HepG2 (cell line): Measurements from ENCODE around the gene SHISA7. TPM values are rescaled to one million over a fixed set of nuclear protein-coding genes. Genes with fewer than 3 reads are reported as not detected.

Source experiments
- FOXJ3 ChIP-seq: sonication (generic); formaldehyde crosslinking; IDR thresholded peaks from 2 replicates; pipeline ENCODE4 v1.4.0; 2020; ENCODE audit warnings: missing genetic modification reagents, mild to moderate bottlenecking, borderline replicate concordance
- HMG20B ChIP-seq: conservative IDR thresholded peaks from 2 replicates; pipeline ENCODE4 v1.6.1; 2016; ENCODE audit warnings: missing genetic modification reagents, missing compliant biosample characterization
- KLF6 ChIP-seq: IDR thresholded peaks from 2 replicates; pipeline ENCODE4 v1.8.0; 2016; ENCODE audit warnings: missing biosample characterization, missing genetic modification reagents
- MYPOP ChIP-seq: sonication (generic); formaldehyde crosslinking; IDR thresholded peaks from 2 replicates; pipeline ENCODE4 v1.8.1; 2023; ENCODE audit warnings: mild to moderate bottlenecking, moderate library complexity, missing genetic modification reagents
- NFIB ChIP-seq: sonication (generic); formaldehyde crosslinking; IDR thresholded peaks from 2 replicates; pipeline ENCODE4 v1.9.0; 2021; ENCODE audit warnings: missing genetic modification reagents, mild to moderate bottlenecking, borderline replicate concordance
- PCBP2 ChIP-seq: fragments of 200-400 bp; formaldehyde crosslinking; optimal IDR thresholded peaks from 2 replicates; pipeline ENCODE3; 2018; ENCODE audit warnings: low read length, low read depth; ENCODE audit not compliant: poor library complexity, severe bottlenecking
- PHF8 ChIP-seq: sonication (generic); formaldehyde crosslinking; IDR thresholded peaks from 2 replicates; pipeline ENCODE4 v1.5.0; 2020; ENCODE audit warnings: missing genetic modification reagents
- PLSCR1 ChIP-seq: sonication (generic); formaldehyde crosslinking; IDR thresholded peaks from 2 replicates; pipeline ENCODE4 v1.5.0; 2020; ENCODE audit warnings: missing genetic modification reagents, mild to moderate bottlenecking, borderline replicate concordance
- RBAK ChIP-seq: sonication (generic); formaldehyde crosslinking; IDR thresholded peaks from 2 replicates; pipeline ENCODE4 v1.5.1; 2020; ENCODE audit warnings: mild to moderate bottlenecking, missing genetic modification reagents
- RELA ChIP-seq: sonication (generic); formaldehyde crosslinking; IDR thresholded peaks from 2 replicates; pipeline ENCODE4 v1.4.0; 2020; ENCODE audit warnings: missing genetic modification reagents
- RFXAP ChIP-seq: sonication (generic); formaldehyde crosslinking; IDR thresholded peaks from 2 replicates; pipeline ENCODE4 v1.4.0; 2020; ENCODE audit warnings: missing genetic modification reagents, borderline replicate concordance
- SRSF9 ChIP-seq: fragments of 200-400 bp; formaldehyde crosslinking; IDR thresholded peaks from 2 replicates; pipeline ENCODE4 v1.6.1; 2018; ENCODE audit warnings: borderline replicate concordance, mild to moderate bottlenecking, low read depth, low read length; ENCODE audit not compliant: insufficient read depth, poor library complexity, severe bottlenecking
- TCF7 ChIP-seq: sonication (generic); IDR thresholded peaks from 2 replicates; pipeline ENCODE4 v1.6.1; 2016; ENCODE audit warnings: antibody characterized with exemption, low read depth
- ZNF563 ChIP-seq: sonication (generic); formaldehyde crosslinking; IDR thresholded peaks from 2 replicates; pipeline ENCODE4 v1.8.0; 2022; ENCODE audit warnings: mild to moderate bottlenecking, moderate library complexity, missing genetic modification reagents
- ZNF841 ChIP-seq: sonication (generic); formaldehyde crosslinking; IDR thresholded peaks from 2 replicates; pipeline ENCODE4 v1.8.1; 2023; ENCODE audit warnings: missing genetic modification reagents, borderline replicate concordance
- ZNF850 ChIP-seq: sonication (generic); formaldehyde crosslinking; conservative IDR thresholded peaks from 2 replicates; pipeline ENCODE4 v1.9.0; 2021; ENCODE audit warnings: mild to moderate bottlenecking, missing genetic modification reagents
- polyA plus RNA-seq, 8 experiments: library from polyadenylated mRNA; depleted of rRNA in 3 of 8; stranded (reverse) in 7 of 8; unstranded in 1 of 8; fragments of >200 nt; fragmentation: Illumina TruSeq in 4 of 8; extraction: Trizol in 4 of 8; gene quantifications; 2 replicates each; pipeline versions ENCODE4 v1.2.1 to v1.2.3, GENCODE V29; 2011 to 2016; ENCODE audit warnings: low read depth in 4 of 8, missing spikeins in 1 of 8, mixed read lengths in 1 of 8; ENCODE audit not compliant: insufficient read depth in 1 of 8
- total RNA-seq, 5 experiments: library from RNA; depleted of rRNA; stranded (reverse); fragments of >200 nt; fragmentation: Illumina TruSeq; extraction: Trizol; gene quantifications; 2 replicates each; pipeline ENCODE4 v1.2.3, GENCODE V29; 2016; ENCODE audit warnings: low read depth in 1 of 5
- TF ChIP-seq, protein P1 (sequence below): sonication (generic); formaldehyde crosslinking; IDR thresholded peaks from 2 replicates; pipeline ENCODE4 v1.4.0; 2020; ENCODE audit warnings: low read depth, missing genetic modification reagents
- TF ChIP-seq, protein P2 (sequence below): sonication (generic); formaldehyde crosslinking; IDR thresholded peaks from 2 replicates; pipeline ENCODE4 v1.4.0; 2020; ENCODE audit warnings: missing genetic modification reagents

Gene SHISA7
- total and polyA plus RNA-seq, 2 of the 13 experiments (the other 11 are each of a cell fraction or from before 2014, with no cell fraction given): not detected

DNA sequence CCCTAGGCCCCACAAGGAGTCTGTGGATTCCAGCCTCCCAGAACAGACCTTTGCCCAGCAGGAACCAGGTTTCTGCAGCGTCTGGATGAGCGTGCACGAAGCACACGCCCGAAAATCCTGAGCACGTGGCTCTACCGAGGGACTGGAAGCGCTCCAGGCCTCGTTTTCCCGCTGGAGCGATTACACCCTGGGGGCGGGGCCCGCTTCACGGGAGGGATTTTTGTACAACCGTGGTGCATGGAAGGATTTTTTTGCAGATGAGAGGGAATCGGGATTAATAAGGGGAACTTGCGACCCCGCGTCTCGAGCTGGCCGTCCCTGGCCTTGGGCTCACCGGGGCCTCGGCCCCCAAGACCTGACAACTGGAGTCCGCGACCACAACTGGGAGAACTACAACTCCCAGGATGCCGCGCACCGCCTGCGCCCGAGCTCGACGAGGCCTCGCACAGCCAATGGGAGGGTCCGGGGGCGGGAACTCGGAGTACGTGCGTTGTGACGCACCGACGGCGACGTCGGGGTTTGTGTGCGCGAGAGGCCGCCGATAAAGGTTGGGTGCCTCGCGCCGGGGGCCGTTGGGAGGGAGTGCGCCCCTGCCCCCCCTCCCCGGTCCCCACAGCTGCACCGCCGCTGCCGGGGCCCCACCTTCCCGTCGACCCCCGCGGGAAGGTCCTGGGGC is 33.1 kb upstream of the SHISA7 start, which contains the start of gene ZNF628 (continued):
- TF ChIP-seq, protein P1, sequence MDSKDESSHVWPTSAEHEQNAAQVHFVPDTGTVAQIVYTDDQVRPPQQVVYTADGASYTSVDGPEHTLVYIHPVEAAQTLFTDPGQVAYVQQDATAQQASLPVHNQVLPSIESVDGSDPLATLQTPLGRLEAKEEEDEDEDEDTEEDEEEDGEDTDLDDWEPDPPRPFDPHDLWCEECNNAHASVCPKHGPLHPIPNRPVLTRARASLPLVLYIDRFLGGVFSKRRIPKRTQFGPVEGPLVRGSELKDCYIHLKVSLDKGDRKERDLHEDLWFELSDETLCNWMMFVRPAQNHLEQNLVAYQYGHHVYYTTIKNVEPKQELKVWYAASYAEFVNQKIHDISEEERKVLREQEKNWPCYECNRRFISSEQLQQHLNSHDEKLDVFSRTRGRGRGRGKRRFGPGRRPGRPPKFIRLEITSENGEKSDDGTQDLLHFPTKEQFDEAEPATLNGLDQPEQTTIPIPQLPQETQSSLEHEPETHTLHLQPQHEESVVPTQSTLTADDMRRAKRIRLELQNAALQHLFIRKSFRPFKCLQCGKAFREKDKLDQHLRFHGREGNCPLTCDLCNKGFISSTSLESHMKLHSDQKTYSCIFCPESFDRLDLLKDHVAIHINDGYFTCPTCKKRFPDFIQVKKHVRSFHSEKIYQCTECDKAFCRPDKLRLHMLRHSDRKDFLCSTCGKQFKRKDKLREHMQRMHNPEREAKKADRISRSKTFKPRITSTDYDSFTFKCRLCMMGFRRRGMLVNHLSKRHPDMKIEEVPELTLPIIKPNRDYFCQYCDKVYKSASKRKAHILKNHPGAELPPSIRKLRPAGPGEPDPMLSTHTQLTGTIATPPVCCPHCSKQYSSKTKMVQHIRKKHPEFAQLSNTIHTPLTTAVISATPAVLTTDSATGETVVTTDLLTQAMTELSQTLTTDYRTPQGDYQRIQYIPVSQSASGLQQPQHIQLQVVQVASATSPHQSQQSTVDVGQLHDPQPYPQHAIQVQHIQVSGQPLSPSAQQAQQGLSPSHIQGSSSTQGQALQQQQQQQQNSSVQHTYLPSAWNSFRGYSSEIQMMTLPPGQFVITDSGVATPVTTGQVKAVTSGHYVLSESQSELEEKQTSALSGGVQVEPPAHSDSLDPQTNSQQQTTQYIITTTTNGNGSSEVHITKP (CRISPR knock-in tag): no peak
- TF ChIP-seq PCBP2: no peak
- TF ChIP-seq ZNF850 (CRISPR knock-in tag): no peak
- TF ChIP-seq HMG20B: peak; percentile 15; the same call in 1 of the 2 replicates
- no peak for TF ChIP-seq TCF7
- peak; percentile 70; the same call in 1 of the 2 replicates for TF ChIP-seq MYPOP
- TF ChIP-seq RFXAP (CRISPR knock-in tag): peak; percentile 77
- no peak for TF ChIP-seq ZNF841
- TF ChIP-seq PLSCR1 (CRISPR knock-in tag): no peak
- peak; percentile 81 for TF ChIP-seq PHF8 (CRISPR knock-in tag)
- TF ChIP-seq KLF6 (CRISPR knock-in tag): peak; percentile 83; the same call in 1 of the 2 replicates
- no peak for TF ChIP-seq SRSF9
- no peak for TF ChIP-seq NFIB (CRISPR knock-in tag)
- TF ChIP-seq FOXJ3: 0 out of 2 replicates have a peak, but pooled peaks have one; percentile 28
- TF ChIP-seq, protein P2, sequence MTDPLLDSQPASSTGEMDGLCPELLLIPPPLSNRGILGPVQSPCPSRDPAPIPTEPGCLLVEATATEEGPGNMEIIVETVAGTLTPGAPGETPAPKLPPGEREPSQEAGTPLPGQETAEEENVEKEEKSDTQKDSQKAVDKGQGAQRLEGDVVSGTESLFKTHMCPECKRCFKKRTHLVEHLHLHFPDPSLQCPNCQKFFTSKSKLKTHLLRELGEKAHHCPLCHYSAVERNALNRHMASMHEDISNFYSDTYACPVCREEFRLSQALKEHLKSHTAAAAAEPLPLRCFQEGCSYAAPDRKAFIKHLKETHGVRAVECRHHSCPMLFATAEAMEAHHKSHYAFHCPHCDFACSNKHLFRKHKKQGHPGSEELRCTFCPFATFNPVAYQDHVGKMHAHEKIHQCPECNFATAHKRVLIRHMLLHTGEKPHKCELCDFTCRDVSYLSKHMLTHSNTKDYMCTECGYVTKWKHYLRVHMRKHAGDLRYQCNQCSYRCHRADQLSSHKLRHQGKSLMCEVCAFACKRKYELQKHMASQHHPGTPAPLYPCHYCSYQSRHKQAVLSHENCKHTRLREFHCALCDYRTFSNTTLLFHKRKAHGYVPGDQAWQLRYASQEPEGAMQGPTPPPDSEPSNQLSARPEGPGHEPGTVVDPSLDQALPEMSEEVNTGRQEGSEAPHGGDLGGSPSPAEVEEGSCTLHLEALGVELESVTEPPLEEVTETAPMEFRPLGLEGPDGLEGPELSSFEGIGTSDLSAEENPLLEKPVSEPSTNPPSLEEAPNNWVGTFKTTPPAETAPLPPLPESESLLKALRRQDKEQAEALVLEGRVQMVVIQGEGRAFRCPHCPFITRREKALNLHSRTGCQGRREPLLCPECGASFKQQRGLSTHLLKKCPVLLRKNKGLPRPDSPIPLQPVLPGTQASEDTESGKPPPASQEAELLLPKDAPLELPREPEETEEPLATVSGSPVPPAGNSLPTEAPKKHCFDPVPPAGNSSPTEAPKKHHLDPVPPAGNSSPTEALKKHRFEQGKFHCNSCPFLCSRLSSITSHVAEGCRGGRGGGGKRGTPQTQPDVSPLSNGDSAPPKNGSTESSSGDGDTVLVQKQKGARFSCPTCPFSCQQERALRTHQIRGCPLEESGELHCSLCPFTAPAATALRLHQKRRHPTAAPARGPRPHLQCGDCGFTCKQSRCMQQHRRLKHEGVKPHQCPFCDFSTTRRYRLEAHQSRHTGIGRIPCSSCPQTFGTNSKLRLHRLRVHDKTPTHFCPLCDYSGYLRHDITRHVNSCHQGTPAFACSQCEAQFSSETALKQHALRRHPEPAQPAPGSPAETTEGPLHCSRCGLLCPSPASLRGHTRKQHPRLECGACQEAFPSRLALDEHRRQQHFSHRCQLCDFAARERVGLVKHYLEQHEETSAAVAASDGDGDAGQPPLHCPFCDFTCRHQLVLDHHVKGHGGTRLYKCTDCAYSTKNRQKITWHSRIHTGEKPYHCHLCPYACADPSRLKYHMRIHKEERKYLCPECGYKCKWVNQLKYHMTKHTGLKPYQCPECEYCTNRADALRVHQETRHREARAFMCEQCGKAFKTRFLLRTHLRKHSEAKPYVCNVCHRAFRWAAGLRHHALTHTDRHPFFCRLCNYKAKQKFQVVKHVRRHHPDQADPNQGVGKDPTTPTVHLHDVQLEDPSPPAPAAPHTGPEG: peak; percentile 81; the same call in 1 of the 2 replicates
- no peak for TF ChIP-seq RBAK
- TF ChIP-seq ZNF563: no peak
- TF ChIP-seq RELA (CRISPR knock-in tag): no peak
